H9 (cell line): ENCODE results near the gene IL16. TPM values are rescaled to one million over a fixed set of nuclear protein-coding genes. Genes with fewer than 3 reads are reported as not detected.

Experiments
- DNase-seq: peaks from one replicate; pipeline ENCODE4 v3.0.0-alpha.2; 2017
- H2AFZ ChIP-seq: one replicate; pipeline ENCODE4 v1.6.1; 2013; ENCODE audit warnings: mild to moderate bottlenecking, low read length, control low read depth, moderate library complexity
- H2AK5ac ChIP-seq: 2 replicates; pipeline ENCODE4 v1.6.1; 2013; ENCODE audit warnings: low read length, control low read depth, mixed read lengths; ENCODE audit not compliant: insufficient read length
- H2BK120ac ChIP-seq: one replicate; pipeline ENCODE4 v1.6.1; 2013; ENCODE audit warnings: low read depth, mild to moderate bottlenecking, low read length, control low read depth, inconsistent platforms; ENCODE audit not compliant: poor library complexity, severe bottlenecking
- H2BK12ac ChIP-seq: 2 replicates; pipeline ENCODE4 v1.6.1; 2013; ENCODE audit warnings: low read length, control low read depth, mixed read lengths, low read depth; ENCODE audit not compliant: insufficient read length
- H2BK15ac ChIP-seq: 2 replicates; pipeline ENCODE4 v1.6.1; 2013; ENCODE audit warnings: low read depth, low read length, control low read depth
- H2BK20ac ChIP-seq: one replicate; pipeline ENCODE4 v1.6.1; 2013; ENCODE audit warnings: low read depth, mild to moderate bottlenecking, low read length, control low read depth, inconsistent platforms; ENCODE audit not compliant: poor library complexity, severe bottlenecking
- H2BK5ac ChIP-seq: 2 replicates; pipeline ENCODE4 v1.6.1; 2013; ENCODE audit warnings: low read length, control low read depth, mixed read lengths; ENCODE audit not compliant: insufficient read length
- H3K14ac ChIP-seq: 2 replicates; pipeline ENCODE4 v1.6.1; 2013; ENCODE audit warnings: low read length, control low read depth; ENCODE audit not compliant: insufficient read depth
- H3K18ac ChIP-seq: 2 replicates; pipeline ENCODE4 v1.6.1; 2013; ENCODE audit warnings: low read depth, mild to moderate bottlenecking, mixed read lengths, low read length, control low read depth; ENCODE audit not compliant: insufficient read length
- H3K23ac ChIP-seq: 2 replicates; pipeline ENCODE4 v1.6.1; 2013; ENCODE audit warnings: low read length, control low read depth, mixed read lengths, low read depth; ENCODE audit not compliant: insufficient read length
- H3K23me2 ChIP-seq: 2 replicates; pipeline ENCODE4 v1.6.1; 2013; ENCODE audit warnings: low read depth, mild to moderate bottlenecking, mixed read lengths, low read length, control low read depth; ENCODE audit not compliant: insufficient read length, poor library complexity, severe bottlenecking
- H3K27ac ChIP-seq: 2 replicates; pipeline ENCODE4 v1.5.1; 2013; ENCODE audit warnings: low read length, control low read depth, mixed read lengths, low read depth; ENCODE audit not compliant: insufficient read length
- H3K27me3 ChIP-seq: 2 replicates; pipeline ENCODE4 v1.6.1; 2013; ENCODE audit warnings: low read length, control low read depth, inconsistent platforms; ENCODE audit not compliant: insufficient read depth
- H3K4ac ChIP-seq: 2 replicates; pipeline ENCODE4 v1.6.1; 2013; ENCODE audit warnings: low read depth, mild to moderate bottlenecking, control low read depth, inconsistent platforms, low read length, moderate library complexity
- H3K4me1 ChIP-seq: 2 replicates; pipeline ENCODE4 v1.6.1; 2013; ENCODE audit warnings: low read length, control low read depth, inconsistent platforms; ENCODE audit not compliant: insufficient read depth
- H3K4me2 ChIP-seq: 2 replicates; pipeline ENCODE4 v1.6.1; 2013; ENCODE audit warnings: low read length, control low read depth, mixed read lengths; ENCODE audit not compliant: insufficient read length, insufficient read depth
- H3K56ac ChIP-seq: 2 replicates; pipeline ENCODE4 v1.6.1; 2013; ENCODE audit warnings: low read depth, mild to moderate bottlenecking, mixed read lengths, low read length, control low read depth; ENCODE audit not compliant: insufficient read length
- H3K79me1 ChIP-seq: 2 replicates; pipeline ENCODE4 v1.6.1; 2013; ENCODE audit warnings: low read depth, mild to moderate bottlenecking, moderate library complexity, low read length, control low read depth, inconsistent platforms; ENCODE audit not compliant: insufficient read depth, poor library complexity, severe bottlenecking
- H3K79me2 ChIP-seq: 2 replicates; pipeline ENCODE4 v1.6.1; 2013; ENCODE audit warnings: low read length, control low read depth, inconsistent platforms; ENCODE audit not compliant: insufficient read depth
- H3K9ac ChIP-seq: 2 replicates; pipeline ENCODE4 v1.6.1; 2013; ENCODE audit warnings: low read length, control low read depth, mixed read lengths; ENCODE audit not compliant: insufficient read length; ENCODE audit errors: extremely low read depth
- H3K9me3 ChIP-seq: one replicate; pipeline ENCODE4 v1.6.1; 2013; ENCODE audit warnings: low read depth, low read length, inconsistent platforms; ENCODE audit not compliant: control insufficient read depth
- H3T11ph ChIP-seq: one replicate; pipeline ENCODE4 v1.6.1; 2013; ENCODE audit warnings: mild to moderate bottlenecking, low read length, control low read depth, inconsistent platforms
- H4K20me1 ChIP-seq: one replicate; pipeline ENCODE4 v1.6.1; 2013; ENCODE audit not compliant: control insufficient read depth, insufficient read length, insufficient read depth
- H4K5ac ChIP-seq: 2 replicates; pipeline ENCODE4 v1.6.1; 2013; ENCODE audit warnings: low read depth, mild to moderate bottlenecking, mixed read lengths, low read length, control low read depth; ENCODE audit not compliant: insufficient read length
- H4K8ac ChIP-seq: replicated peaks from 2 replicates; pipeline ENCODE4 v1.6.1; 2013; ENCODE audit warnings: low read length, control low read depth, mixed read lengths, low read depth; ENCODE audit not compliant: insufficient read length
- H4K91ac ChIP-seq: 2 replicates; pipeline ENCODE4 v1.6.1; 2013; ENCODE audit warnings: low read depth, mild to moderate bottlenecking, moderate library complexity, mixed read lengths, low read length, control low read depth; ENCODE audit not compliant: insufficient read length
- H3K27ac Mint-ChIP-seq, 3 experiments: 2 replicates in 2 of 3; 3 replicates in 1 of 3; pipeline ENCODE4 v1.8.0; 2020 to 2021; ENCODE audit warnings: mixed read lengths in 3 of 3, mild to moderate bottlenecking in 1 of 3, moderate library complexity in 1 of 3
- H3K27me3 Mint-ChIP-seq: 2 replicates; pipeline ENCODE4 v1.8.0; 2021; ENCODE audit warnings: low read depth, mild to moderate bottlenecking, moderate library complexity, mixed read lengths
- H3K36me3 Mint-ChIP-seq, 3 experiments: 2 replicates in 2 of 3; 3 replicates in 1 of 3; pipeline ENCODE4 v1.8.0; 2020 to 2021; ENCODE audit warnings: low read depth in 3 of 3, mixed read lengths in 3 of 3; ENCODE audit not compliant: insufficient read depth in 1 of 3
- H3K4me1 Mint-ChIP-seq, 2 experiments: 2 replicates each; pipeline ENCODE4 v1.8.0; 2020; ENCODE audit warnings: mixed read lengths in 2 of 2
- H3K4me3 Mint-ChIP-seq, 2 experiments: 2 replicates in 1 of 2; 3 replicates in 1 of 2; pipeline ENCODE4 v1.8.0; 2020 to 2021; ENCODE audit warnings: mild to moderate bottlenecking in 2 of 2, mixed read lengths in 2 of 2, moderate library complexity in 1 of 2
- H3K9me3 Mint-ChIP-seq, 2 experiments: 2 replicates in 1 of 2; 3 replicates in 1 of 2; pipeline ENCODE4 v1.8.0; 2020; ENCODE audit warnings: mild to moderate bottlenecking in 2 of 2, mixed read lengths in 2 of 2, moderate library complexity in 1 of 2
- WGBS: extraction: QIAGEN DNeasy Blood & Tissue Kit; methylation state at CpG from one replicate; pipeline ENCODE4 v1.1.7; 2013; ENCODE audit warnings: missing lambda C conversion rate, low lambda C conversion rate, mixed read lengths; ENCODE audit not compliant: insufficient read length; ENCODE audit errors: extremely low coverage; 5-methylcytosine and 5-hydroxymethylcytosine counted together
- total RNA-seq: library from RNA; stranded (reverse); gene quantifications from 2 replicates; pipeline ENCODE4 v1.2.1, GENCODE V29; 2021
- TF ChIP-seq, protein P1 (sequence below): fragments of 200-600 bp; sonication (generic); conservative IDR thresholded peaks from 3 replicates; pipeline ENCODE4 v1.8.0; 2021; ENCODE audit warnings: antibody characterized with exemption, mild to moderate bottlenecking

The IL16 gene
- total RNA-seq, 1 experiment from 2014 or later: 0.28 TPM

DNA sequence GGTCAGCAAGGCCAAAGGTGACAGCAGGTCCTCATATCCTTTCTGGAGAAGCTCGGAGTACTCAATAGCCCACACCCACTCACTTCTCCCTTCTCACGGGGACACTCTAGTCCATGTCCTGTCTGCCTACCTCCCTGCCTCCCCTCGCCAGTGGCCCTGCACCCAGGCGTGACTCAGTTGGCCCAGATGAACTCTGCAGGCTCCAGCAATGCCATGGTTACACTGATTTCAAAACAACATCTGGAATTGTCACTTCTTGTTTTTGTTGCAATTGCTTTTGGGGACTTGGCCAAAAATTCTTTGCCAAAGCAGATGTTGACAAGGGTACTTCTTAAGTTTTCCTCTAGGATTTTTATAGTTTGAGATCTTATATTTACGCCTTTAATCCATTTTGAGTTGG, 13.0 kb downstream of the IL16 start:
- no peak overlapping the region for H2AK5ac ChIP-seq
- H3K4me2 ChIP-seq: no peak overlapping the region
- no peak overlapping the region for H3K18ac ChIP-seq
- H2BK120ac ChIP-seq: no peak overlapping the region
- Mint-ChIP-seq H3K4me1 (peaks cover 3% of the 10 kb centered on the region in 2 experiments; a peak in 2 of 4 replicates), H3K36me3 (peaks cover 0 to 10% (median 6%) of the 10 kb centered on the region in 3 experiments; a peak in 3 of 7 replicates), H3K9me3 (peaks cover 21 to 23% of the 10 kb centered on the region in 2 experiments), H3K4me3 (no peak overlapping the region), H3K27ac (no peak overlapping the region), H3K27me3 (peaks cover 7% of the 10 kb centered on the region)
- H3K79me1 ChIP-seq: no peaks in the 10 kb centered on the region
- no peak overlapping the region for H3K27ac ChIP-seq
- no peaks in the 10 kb centered on the region for H3K79me2 ChIP-seq
- no peak overlapping the region for H3K4ac ChIP-seq
- H2BK5ac ChIP-seq: no peak overlapping the region
- H2BK20ac ChIP-seq: no peak overlapping the region
- no peaks in the 10 kb centered on the region for H4K20me1 ChIP-seq
- no peak for DNase-seq
- no peak overlapping the region for H4K91ac ChIP-seq
- no peak overlapping the region for H3K9ac ChIP-seq
- no peak overlapping the region for H3K14ac ChIP-seq
- H3K9me3 ChIP-seq: no peaks in the 10 kb centered on the region
- H3K4me1 ChIP-seq: no peaks in the 10 kb centered on the region
- H2BK15ac ChIP-seq: no peak overlapping the region
- no peak overlapping the region for H2AFZ ChIP-seq
- H3K56ac ChIP-seq: no peak overlapping the region
- H2BK12ac ChIP-seq: no peak overlapping the region
- no peak overlapping the region for H4K5ac ChIP-seq
- H3K23me2 ChIP-seq: no peaks in the 10 kb centered on the region
- no peak overlapping the region for H3T11ph ChIP-seq
- no peak overlapping the region for H3K23ac ChIP-seq
- H3K27me3 ChIP-seq: no peaks in the 10 kb centered on the region
- TF ChIP-seq, protein P1, sequence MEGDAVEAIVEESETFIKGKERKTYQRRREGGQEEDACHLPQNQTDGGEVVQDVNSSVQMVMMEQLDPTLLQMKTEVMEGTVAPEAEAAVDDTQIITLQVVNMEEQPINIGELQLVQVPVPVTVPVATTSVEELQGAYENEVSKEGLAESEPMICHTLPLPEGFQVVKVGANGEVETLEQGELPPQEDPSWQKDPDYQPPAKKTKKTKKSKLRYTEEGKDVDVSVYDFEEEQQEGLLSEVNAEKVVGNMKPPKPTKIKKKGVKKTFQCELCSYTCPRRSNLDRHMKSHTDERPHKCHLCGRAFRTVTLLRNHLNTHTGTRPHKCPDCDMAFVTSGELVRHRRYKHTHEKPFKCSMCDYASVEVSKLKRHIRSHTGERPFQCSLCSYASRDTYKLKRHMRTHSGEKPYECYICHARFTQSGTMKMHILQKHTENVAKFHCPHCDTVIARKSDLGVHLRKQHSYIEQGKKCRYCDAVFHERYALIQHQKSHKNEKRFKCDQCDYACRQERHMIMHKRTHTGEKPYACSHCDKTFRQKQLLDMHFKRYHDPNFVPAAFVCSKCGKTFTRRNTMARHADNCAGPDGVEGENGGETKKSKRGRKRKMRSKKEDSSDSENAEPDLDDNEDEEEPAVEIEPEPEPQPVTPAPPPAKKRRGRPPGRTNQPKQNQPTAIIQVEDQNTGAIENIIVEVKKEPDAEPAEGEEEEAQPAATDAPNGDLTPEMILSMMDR: no peak
- H4K8ac ChIP-seq: no peak overlapping the region
- WGBS: no CpG with 5 or more reads among the region's 5 CpGs
